Measurements from ENCODE around the gene ZNF26.
"Not testable (repeated sequence)": the region's sequence is repeated elsewhere in the genome, so short reads cannot be mapped to it uniquely, and the experiment has no call there.

ZNF26 gene

GRCh38 chr12:132953163-132953425 is 33.1 kb upstream of the ZNF26 start:
- FAIRE-seq (no peak), DNase-seq (ENCODE audit: insufficient read length, low spot score) (no peak)
- TF ChIP-seq CTCF (IDR thresholded peaks at IDR 0.05; ENCODE audit: insufficient read depth, missing control alignments) = no peak

- no peak for FAIRE-seq
- no peak for DNase-seq (ENCODE audit: insufficient read length, low spot score)
- no peak for TF ChIP-seq CTCF (IDR thresholded peaks at IDR 0.05; ENCODE audit: insufficient read depth, missing control alignments)
These were observed 32.4 kb upstream of the ZNF26 start for GRCh38 chr12:132953771-132954170.

GRCh38 chr12:132954471-132955048 is 31.6 kb upstream of the ZNF26 start:
- FAIRE-seq = no peak
- no peak for TF ChIP-seq CTCF (IDR thresholded peaks at IDR 0.05; ENCODE audit: insufficient read depth, missing control alignments)
- no peak for DNase-seq (ENCODE audit: insufficient read length, low spot score)

GRCh38 chr12:132955094-132956010 is 30.8 kb upstream of the ZNF26 start:
- FAIRE-seq (no peak), DNase-seq (ENCODE audit: insufficient read length, low spot score) (peak; percentile 60)
- no peak for TF ChIP-seq CTCF (IDR thresholded peaks at IDR 0.05; ENCODE audit: insufficient read depth, missing control alignments)

- TF ChIP-seq CTCF (IDR thresholded peaks at IDR 0.05; ENCODE audit: insufficient read depth, missing control alignments) = peak; percentile 7
- DNase-seq (ENCODE audit: insufficient read length, low spot score) (peak; percentile 88), FAIRE-seq (no peak)
These were observed 30.0 kb upstream of the ZNF26 start, which contains the start of gene ZNF605 for GRCh38 chr12:132956011-132956788. Gene ZNF605 (minus strand): TSS chr12:132956306. CDS start chr12:132945635, 10,671 bp downstream.

- not testable (repeated sequence) for DNase-seq (ENCODE audit: insufficient read length, low spot score); FAIRE-seq
These were observed 24.4 kb upstream of the ZNF26 start for GRCh38 chr12:132961790-132962189.

GRCh38 chr12:132963947-132964346 is 22.2 kb upstream of the ZNF26 start:
- not testable (repeated sequence) for FAIRE-seq; DNase-seq (ENCODE audit: insufficient read length, low spot score)

- DNase-seq (ENCODE audit: insufficient read length, low spot score) (no peak), FAIRE-seq (no peak)
- TF ChIP-seq CTCF (IDR thresholded peaks at IDR 0.05; ENCODE audit: insufficient read depth, missing control alignments) = no peak
These were observed 20.4 kb upstream of the ZNF26 start for GRCh38 chr12:132965796-132966195.
